Neuronal stem cell (in vitro differentiated cells): ENCODE measurements around the gene RMDN3.

ENCODE experiments used
- DNase-seq: peaks from one replicate; pipeline ENCODE4 v3.0.0-alpha.2; 2013; ENCODE audit warnings: low spot score
- H2AFZ ChIP-seq: one replicate; pipeline ENCODE4 v1.6.1; 2013; ENCODE audit warnings: mild to moderate bottlenecking, low read length, inconsistent platforms
- H2AK5ac ChIP-seq: 2 replicates; pipeline ENCODE4 v1.6.1; 2013; ENCODE audit warnings: low read depth, mild to moderate bottlenecking, inconsistent platforms, low read length, moderate library complexity, mixed read lengths
- H2BK120ac ChIP-seq: 2 replicates; pipeline ENCODE4 v1.6.1; 2013; ENCODE audit warnings: low read depth, mild to moderate bottlenecking, inconsistent platforms, low read length, moderate library complexity, mixed read lengths
- H2BK12ac ChIP-seq: one replicate; pipeline ENCODE4 v1.6.1; 2013; ENCODE audit warnings: low read length, inconsistent platforms
- H2BK15ac ChIP-seq: 2 replicates; pipeline ENCODE4 v1.6.1; 2013; ENCODE audit warnings: mild to moderate bottlenecking, low read length, inconsistent platforms, mixed read lengths
- H2BK5ac ChIP-seq: one replicate; pipeline ENCODE4 v1.6.1; 2013; ENCODE audit warnings: inconsistent platforms, mild to moderate bottlenecking, low read length, moderate library complexity
- H3K14ac ChIP-seq: one replicate; pipeline ENCODE4 v1.6.1; 2013; ENCODE audit warnings: low read length, inconsistent platforms
- H3K18ac ChIP-seq: 2 replicates; pipeline ENCODE4 v1.6.1; 2013; ENCODE audit warnings: low read length, inconsistent platforms
- H3K23ac ChIP-seq: 2 replicates; pipeline ENCODE4 v1.6.1; 2013; ENCODE audit warnings: low read depth, mild to moderate bottlenecking, mixed read lengths, low read length, inconsistent platforms; ENCODE audit not compliant: poor library complexity
- H3K27ac ChIP-seq: replicated peaks from 3 replicates; pipeline ENCODE4 v1.5.1; 2013; ENCODE audit warnings: low read length, inconsistent platforms
- H3K27me3 ChIP-seq, 3 experiments: 2 replicates each; pipeline ENCODE4 v1.6.1; 2013; ENCODE audit warnings: low read length in 3 of 3, mild to moderate bottlenecking in 2 of 3, inconsistent platforms in 1 of 3, low read depth in 1 of 3, mixed read lengths in 1 of 3, moderate library complexity in 1 of 3; ENCODE audit not compliant: control insufficient read depth in 3 of 3, insufficient read depth in 3 of 3
- H3K36me3 ChIP-seq, 2 donors: replicated peaks in 1 of 2; 2 replicates each; pipeline ENCODE4 v1.6.1; 2013; ENCODE audit warnings: low read length in 2 of 2; ENCODE audit not compliant: control insufficient read depth in 2 of 2, insufficient read depth in 2 of 2
- H3K4ac ChIP-seq: 2 replicates; pipeline ENCODE4 v1.6.1; 2013; ENCODE audit warnings: inconsistent platforms, mild to moderate bottlenecking, low read length, moderate library complexity
- H3K4me1 ChIP-seq, 2 donors: 1 replicate in 1 of 2; 2 replicates in 1 of 2; pipeline ENCODE4 v1.6.1; 2013; ENCODE audit warnings: low read length in 2 of 2, low read depth in 1 of 2; ENCODE audit not compliant: control insufficient read depth in 2 of 2, insufficient read depth in 1 of 2
- H3K4me2 ChIP-seq: one replicate; pipeline ENCODE4 v1.6.1; 2013; ENCODE audit warnings: mild to moderate bottlenecking, low read length, inconsistent platforms; ENCODE audit not compliant: insufficient read depth, poor library complexity, severe bottlenecking
- H3K4me3 ChIP-seq, 2 donors: 2 replicates each; pipeline ENCODE4 v1.5.1; 2013; ENCODE audit warnings: low read length in 2 of 2, mild to moderate bottlenecking in 2 of 2, inconsistent platforms in 1 of 2, moderate library complexity in 1 of 2
- H3K79me1 ChIP-seq: one replicate; pipeline ENCODE4 v1.6.1; 2013; ENCODE audit warnings: low read depth, mild to moderate bottlenecking, inconsistent platforms, low read length, moderate library complexity
- H3K9ac ChIP-seq: one replicate; pipeline ENCODE4 v1.6.1; 2013; ENCODE audit warnings: mild to moderate bottlenecking, low read depth, low read length, inconsistent platforms; ENCODE audit not compliant: poor library complexity
- H3K9me3 ChIP-seq, 2 donors: replicated peaks in 1 of 2; 2 replicates each; pipeline versions ENCODE3 to v1.6.1; 2013; ENCODE audit warnings: low read length in 2 of 2, mild to moderate bottlenecking in 2 of 2, inconsistent platforms in 1 of 2, low read depth in 1 of 2, mixed read lengths in 1 of 2, moderate library complexity in 1 of 2; ENCODE audit not compliant: control insufficient read depth in 2 of 2, insufficient read depth in 1 of 2
- H4K8ac ChIP-seq: one replicate; pipeline ENCODE4 v1.6.1; 2013; ENCODE audit warnings: low read depth, mild to moderate bottlenecking, inconsistent platforms, low read length, moderate library complexity
- H4K91ac ChIP-seq: one replicate; pipeline ENCODE4 v1.6.1; 2013; ENCODE audit warnings: low read length, low read depth, mild to moderate bottlenecking, inconsistent platforms; ENCODE audit not compliant: poor library complexity
- WGBS, 2 donors: extraction: QIAGEN DNeasy Blood & Tissue Kit; methylation state at CpG; one replicate each; pipeline ENCODE4 v1.1.7; 2013; ENCODE audit warnings: missing lambda C conversion rate in 2 of 2, mixed read lengths in 1 of 2; ENCODE audit not compliant: insufficient read length in 2 of 2, insufficient replicate concordance in 1 of 2; ENCODE audit errors: extremely low coverage in 2 of 2; 5-methylcytosine and 5-hydroxymethylcytosine counted together

Gene RMDN3

GRCh38 chr15:40773496-40773895 lies 18.4 kb upstream of the RMDN3 start:
- Histone ChIP-seq H2BK12ac (no peak overlapping the region), H3K9ac (no peak overlapping the region), H3K14ac (no peak overlapping the region), H3K23ac (no peak overlapping the region), H3K27ac (no peak overlapping the region), H3K36me3 (peaks cover 25 to 60% of the 10 kb centered on the region in 2 donors), H3K4me3 (no peak overlapping the region), H2BK120ac (no peak overlapping the region), H3K4ac (no peak overlapping the region), H4K91ac (no peak overlapping the region), H3K79me1 (peaks cover 2% of the 10 kb centered on the region), H2AFZ (no peak overlapping the region), H3K4me2 (no peak overlapping the region), H2AK5ac (no peak overlapping the region), H3K18ac (no peak overlapping the region), H2BK5ac (no peak overlapping the region), H3K4me1 (no peaks in the 10 kb centered on the region), H2BK15ac (no peak overlapping the region), H4K8ac (no peak overlapping the region), H3K9me3 (peaks cover 0 to 2% of the 10 kb centered on the region in 2 donors), H3K27me3 (no peaks in the 10 kb centered on the region)
- no CpG with 5 or more reads among the region's 8 CpGs for WGBS, 2 donors
- no peak for DNase-seq

- DNase-seq, result no peak
- Histone ChIP-seq H3K4me2 (no peak overlapping the region), H3K14ac (no peak overlapping the region), H3K9ac (no peak overlapping the region), H4K8ac (no peak overlapping the region), H3K27ac (no peak overlapping the region), H3K4ac (no peak overlapping the region), H2BK5ac (no peak overlapping the region), H3K79me1 (peaks cover 2% of the 10 kb centered on the region), H2BK12ac (no peak overlapping the region), H2AK5ac (no peak overlapping the region), H2BK120ac (no peak overlapping the region), H3K9me3 (peaks cover 0 to 2% of the 10 kb centered on the region in 2 donors), H4K91ac (no peak overlapping the region), H3K27me3 (no peaks in the 10 kb centered on the region), H2AFZ (no peak overlapping the region), H3K36me3 (peaks cover 27 to 59% of the 10 kb centered on the region in 2 donors), H3K4me1 (no peaks in the 10 kb centered on the region), H3K4me3 (no peak overlapping the region), H2BK15ac (no peak overlapping the region), H3K23ac (no peak overlapping the region), H3K18ac (no peak overlapping the region)
- WGBS, 2 donors, result no CpG with 5 or more reads among the region's 13 CpGs
Measured at GRCh38 chr15:40772014-40772413, 17.0 kb upstream of the RMDN3 start.

GRCh38 chr15:40771242-40771641 lies 16.2 kb upstream of the RMDN3 start:
- DNase-seq, result no peak
- no peak overlapping the region for H3K14ac ChIP-seq
- no peak overlapping the region for H2BK120ac ChIP-seq
- H2BK12ac ChIP-seq, result no peak overlapping the region
- H3K18ac ChIP-seq, result no peak overlapping the region
- no peak overlapping the region for H2BK15ac ChIP-seq
- H3K36me3 ChIP-seq, result peaks cover 22 to 51% of the 10 kb centered on the region in 2 donors
- no peak overlapping the region for H2AFZ ChIP-seq
- no peak overlapping the region for H3K4me3 ChIP-seq
- H3K9me3 ChIP-seq, result no peaks in the 10 kb centered on the region
- H3K4me1 ChIP-seq, result peaks cover 0 to 2% of the 10 kb centered on the region in 2 donors
- H3K79me1 ChIP-seq, result peaks cover 2% of the 10 kb centered on the region
- no CpG with 5 or more reads among the region's 5 CpGs for WGBS, 2 donors
- H2AK5ac ChIP-seq, result no peak overlapping the region
- H3K27me3 ChIP-seq, result no peaks in the 10 kb centered on the region
- H3K27ac ChIP-seq, result no peak overlapping the region
- no peak overlapping the region for H4K91ac ChIP-seq
- H3K9ac ChIP-seq, result no peak overlapping the region
- H4K8ac ChIP-seq, result no peak overlapping the region
- H2BK5ac ChIP-seq, result peak overlapping the region; percentile 66
- no peak overlapping the region for H3K4ac ChIP-seq
- no peak overlapping the region for H3K4me2 ChIP-seq
- no peak overlapping the region for H3K23ac ChIP-seq

GRCh38 chr15:40770147-40770721 lies 15.2 kb upstream of the RMDN3 start:
- H3K79me1 ChIP-seq, result peaks cover 2% of the 10 kb centered on the region
- no peak overlapping the region for H2BK15ac ChIP-seq
- H4K91ac ChIP-seq, result no peak overlapping the region
- peaks cover 16 to 41% of the 10 kb centered on the region in 2 donors for H3K36me3 ChIP-seq
- H2BK120ac ChIP-seq, result no peak overlapping the region
- H3K18ac ChIP-seq, result no peak overlapping the region
- H3K9ac ChIP-seq, result peak overlapping the region; percentile 44
- peaks cover 0 to 4% (median 0%) of the 10 kb centered on the region in 3 experiments for H3K27me3 ChIP-seq
- DNase-seq, result no peak
- peaks cover 0 to 10% of the 10 kb centered on the region in 2 donors for H3K4me1 ChIP-seq
- no peak overlapping the region for H3K14ac ChIP-seq
- H3K27ac ChIP-seq, result no peak overlapping the region
- WGBS, 2 donors, result no CpG with 5 or more reads among the region's 17 CpGs
- H2AK5ac ChIP-seq, result no peak overlapping the region
- peak overlapping the region; percentile 73 for H3K23ac ChIP-seq
- no peak overlapping the region for H2BK12ac ChIP-seq
- no peak overlapping the region for H3K4me3 ChIP-seq
- no peak overlapping the region for H3K4me2 ChIP-seq
- no peak overlapping the region for H4K8ac ChIP-seq
- no peaks in the 10 kb centered on the region for H3K9me3 ChIP-seq
- H2BK5ac ChIP-seq, result peak overlapping the region; percentile 66
- no peak overlapping the region for H2AFZ ChIP-seq
- H3K4ac ChIP-seq, result no peak overlapping the region
